Activated T-cell treated with anti-CD3 and anti-CD28 coated beads, Interleukin-2, amount 50 U/mL, for 4 hours (primary cell): Measurements from ENCODE around the gene OR6C2. TPM values are rescaled to one million over a fixed set of nuclear protein-coding genes. Genes with fewer than 3 reads are reported as not detected.

ENCODE experiments used
- total RNA-seq, 3 donors: library from RNA; stranded (reverse); gene quantifications; one replicate each; pipeline ENCODE4 v1.2.1, GENCODE V29; 2021

The OR6C2 gene
- total RNA-seq, 3 donors from 2014 or later = not detected

Other genes starting within 250 kb of the OR6C2 start
- gene OR10A7, start 223.1 kb upstream of the OR6C2 start, total RNA-seq = not detected
- gene OR6C74, start 199.5 kb upstream of the OR6C2 start, total RNA-seq = not detected
- gene OR6C6, start 147.5 kb upstream of the OR6C2 start, total RNA-seq = not detected
- not detected for gene OR6C1, start 129.7 kb upstream of the OR6C2 start, total RNA-seq
- not detected for gene OR6C3, start 113.3 kb upstream of the OR6C2 start, total RNA-seq
- gene OR6C75, start 81.1 kb upstream of the OR6C2 start, total RNA-seq = not detected
- gene OR6C65, start 43.5 kb upstream of the OR6C2 start, total RNA-seq = not detected
- not detected for gene OR6C76, start 17.8 kb upstream of the OR6C2 start, total RNA-seq
- gene OR6C70, start 26.1 kb downstream of the OR6C2 start, total RNA-seq = not detected
- not detected for gene OR6C68, start 48.3 kb downstream of the OR6C2 start, total RNA-seq
- gene OR6C4, start 105.5 kb downstream of the OR6C2 start, total RNA-seq = not detected
- gene OR2AP1, start 128.4 kb downstream of the OR6C2 start, total RNA-seq = under 1 TPM in 1 of 3 donors, not detected in 2; 0.15 TPM
- not detected for gene OR10P1, start 192.8 kb downstream of the OR6C2 start, total RNA-seq